NB4 (cell line): ENCODE measurements around the gene RHO.

ENCODE experiments used
- DNase-seq: peaks from one replicate; pipeline ENCODE4 v3.0.0; 2010; ENCODE audit warnings: low read depth
- H3K4me3 ChIP-seq: one replicate; pipeline ENCODE4 v1.5.1; 2011; ENCODE audit warnings: mild to moderate bottlenecking, low read depth, low read length, moderate library complexity
- CTCF ChIP-seq: IDR thresholded peaks from one replicate; pipeline ENCODE4 v1.5.1; 2012; ENCODE audit warnings: low read depth, low read length
- MYC ChIP-seq: IDR thresholded peaks from 2 replicates; pipeline ENCODE4 v1.6.1; 2011; ENCODE audit warnings: low read depth, low read length
- POLR2A ChIP-seq: IDR thresholded peaks from 2 replicates; pipeline ENCODE4 v1.6.1; 2011; ENCODE audit warnings: mild to moderate bottlenecking; ENCODE audit not compliant: insufficient read length; ENCODE audit errors: extremely low read depth
- TF ChIP-seq, protein P1 (sequence below): IDR thresholded peaks from 2 replicates; pipeline ENCODE4 v1.6.1; 2011; ENCODE audit warnings: low read depth, low read length

Gene RHO

DNA sequence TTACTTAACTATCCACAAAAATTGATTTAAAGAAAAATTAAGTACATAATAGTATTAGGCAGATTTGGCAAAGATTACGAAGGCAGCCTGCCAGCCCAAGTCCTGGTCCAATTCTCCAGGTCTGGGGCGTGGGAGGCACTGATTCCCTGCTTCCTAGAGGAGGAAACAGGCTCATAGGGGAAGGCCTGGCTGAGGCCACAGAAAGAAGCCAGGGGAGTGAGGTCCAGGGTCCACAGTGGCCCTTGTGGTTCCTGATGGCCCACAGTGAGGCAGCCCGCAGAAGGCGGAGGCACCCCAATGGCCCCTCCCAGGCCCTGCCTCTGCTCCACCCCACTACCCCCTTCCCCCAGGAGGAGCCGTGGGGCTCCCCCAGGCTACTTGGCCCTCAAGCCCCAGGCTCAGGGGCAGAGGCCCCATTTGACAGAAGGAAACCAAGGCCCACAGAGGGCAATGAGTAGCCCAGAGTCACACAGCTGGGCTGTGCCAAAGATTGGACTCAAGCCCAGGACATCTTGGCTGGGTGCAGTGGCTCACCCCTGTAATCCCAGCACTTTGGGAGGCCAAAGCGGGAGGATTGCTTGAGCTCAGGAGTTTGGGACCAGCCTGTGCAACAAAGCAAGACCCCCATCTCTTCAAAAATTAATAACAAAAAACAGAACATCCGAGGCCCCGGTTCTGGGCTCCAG lies 35.6 kb downstream of the RHO start:
- DNase-seq: no peak
- H3K4me3 ChIP-seq: no peak overlapping the region
- TF ChIP-seq MYC: no peak

DNA sequence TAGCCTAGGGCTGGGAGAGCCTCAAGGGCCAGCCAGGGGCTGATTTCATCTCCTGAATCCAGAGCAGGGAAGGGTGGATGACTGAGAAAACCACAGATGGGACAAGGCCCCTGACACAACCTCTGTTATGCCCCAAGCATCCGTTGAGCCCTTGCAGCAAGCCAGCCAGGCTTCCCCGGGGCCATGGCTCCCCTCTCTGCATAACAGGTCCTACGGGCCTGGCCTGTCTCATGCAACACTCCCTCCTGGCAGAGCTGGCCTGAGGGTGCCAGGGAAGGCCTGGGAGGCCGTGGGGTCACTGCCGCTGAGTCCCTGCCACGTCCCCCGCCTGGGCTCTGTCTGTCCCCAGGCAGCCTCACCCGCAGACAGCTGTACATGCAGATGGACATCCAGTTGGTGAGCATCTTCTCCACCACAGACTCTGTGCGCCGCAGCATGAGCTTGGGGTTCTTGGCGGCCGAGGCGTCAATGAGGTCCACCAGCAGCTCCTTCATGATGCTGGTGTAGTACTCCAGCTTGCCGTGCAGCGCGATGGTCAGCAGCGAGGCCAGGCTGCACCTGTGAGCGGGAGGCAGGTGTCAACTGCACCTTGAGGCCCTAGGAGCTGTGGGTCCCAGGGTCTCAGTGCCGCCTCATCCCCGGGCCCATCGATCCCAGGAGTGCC lies 36.7 kb downstream of the RHO start:
- no peak for TF ChIP-seq MYC
- TF ChIP-seq, protein P1, sequence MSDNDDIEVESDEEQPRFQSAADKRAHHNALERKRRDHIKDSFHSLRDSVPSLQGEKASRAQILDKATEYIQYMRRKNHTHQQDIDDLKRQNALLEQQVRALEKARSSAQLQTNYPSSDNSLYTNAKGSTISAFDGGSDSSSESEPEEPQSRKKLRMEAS: no peak
- no peak overlapping the region for H3K4me3 ChIP-seq
- DNase-seq: no peak

GRCh38 chr3:129565902-129566301 lies 37.5 kb downstream of the RHO start:
- H3K4me3 ChIP-seq: no peak overlapping the region
- DNase-seq: no peak
- no peak for TF ChIP-seq MYC
- TF ChIP-seq CTCF: no peak
- no peak for TF ChIP-seq POLR2A
- TF ChIP-seq, protein P1: no peak

- H3K4me3 ChIP-seq: no peak overlapping the region
- no peak for DNase-seq
- TF ChIP-seq, protein P1: no peak
- TF ChIP-seq MYC (no peak), CTCF (no peak), POLR2A (no peak)
Observed at GRCh38 chr3:129567176-129567705, 38.8 kb downstream of the RHO start.

DNA sequence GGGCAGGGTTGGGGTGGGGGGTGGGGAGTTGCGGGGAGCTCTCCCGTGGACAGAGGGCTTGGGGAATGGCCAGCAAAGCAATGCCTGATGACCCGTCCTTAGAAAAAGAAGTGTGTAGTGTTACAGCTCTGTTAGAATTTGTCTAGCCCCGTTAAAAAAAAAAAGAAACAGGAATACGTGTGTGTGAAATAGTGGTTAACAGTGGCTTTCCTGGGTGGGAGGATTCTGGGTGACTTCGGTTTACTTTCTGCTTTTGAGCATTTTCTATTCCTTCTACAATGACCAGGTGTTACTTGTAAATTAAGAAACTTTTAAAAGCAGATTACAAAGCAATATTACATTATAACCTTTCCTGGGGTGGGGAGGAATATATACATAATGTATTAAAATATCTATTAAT lies 39.5 kb downstream of the RHO start:
- no peak overlapping the region for H3K4me3 ChIP-seq
- no peak for DNase-seq
- TF ChIP-seq MYC (no peak), POLR2A (no peak), CTCF (no peak)
- TF ChIP-seq, protein P1: no peak

DNA sequence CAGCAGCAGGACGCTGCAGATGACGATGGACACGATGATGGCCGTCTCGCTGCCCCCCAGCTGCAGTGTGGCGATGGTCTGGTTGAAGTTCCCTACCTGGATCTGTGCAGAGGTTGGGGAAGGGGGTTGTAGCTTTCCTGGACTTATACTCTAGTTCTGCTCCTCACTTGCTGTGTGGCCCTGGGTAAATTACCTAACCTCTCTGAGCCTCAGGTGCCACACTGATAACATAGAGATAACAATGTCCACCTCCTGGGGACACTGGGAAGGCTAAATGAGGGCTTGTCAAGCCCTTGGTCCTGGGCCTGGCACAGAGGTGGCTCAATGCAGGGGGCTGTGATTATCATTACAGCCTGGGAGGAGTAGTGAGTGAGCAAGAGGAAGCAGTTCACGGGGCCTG lies 41.4 kb downstream of the RHO start:
- TF ChIP-seq MYC: no peak
- no peak for TF ChIP-seq POLR2A
- no peak for TF ChIP-seq CTCF
- TF ChIP-seq, protein P1: no peak
- DNase-seq: no peak
- H3K4me3 ChIP-seq: no peak overlapping the region
